ENCODE results near the gene ASRGL1.
"Not testable (repeated sequence)": the region's sequence is repeated elsewhere in the genome, so short reads cannot be mapped to it uniquely, and the experiment has no call there.

The ASRGL1 gene

GRCh38 chr11:62337303-62338181 lies at the start of gene ASRGL1:
Gene ASRGL1, plus strand, starts transcription at chr11:62337448. Its CDS starts 530 bp downstream, at chr11:62337978.
- Mint-ChIP-seq H3K36me3 (peaks cover 1% of the 10 kb centered on the region), H3K27me3 (peaks cover 64% of the 10 kb centered on the region), H3K27ac (peak within 1 kb of the TSS; percentile 15), H3K4me3 (peak within 1 kb of the TSS; percentile 86), H3K4me1 (peaks cover 19% of the 10 kb centered on the region), H3K9me3 (no peaks in the 10 kb centered on the region)
- DNase-seq = peak; percentile 83
- CTCF ChIA-PET = interaction anchor here (0.6 to 4.5 kb wide), 7 partner anchors 11 to 405 kb away, joined by 3 to 39 read pairs (median 3); no protein-coding TSS in a partner anchor

GRCh38 chr11:62295504-62295903 lies 41.7 kb upstream of the ASRGL1 start:
- peak; percentile 50 for DNase-seq
- H3K27ac Mint-ChIP-seq = no peak overlapping the region
- H3K9me3 Mint-ChIP-seq = no peaks in the 10 kb centered on the region
- no peak overlapping the region for H3K4me3 Mint-ChIP-seq
- peaks cover 30% of the 10 kb centered on the region for H3K27me3 Mint-ChIP-seq
- H3K36me3 Mint-ChIP-seq = no peaks in the 10 kb centered on the region
- H3K4me1 Mint-ChIP-seq = no peaks in the 10 kb centered on the region
- CTCF ChIA-PET = no interaction called here

- H3K27me3 Mint-ChIP-seq = peaks cover 39% of the 10 kb centered on the region
- no peak within 1 kb of the TSS for H3K27ac Mint-ChIP-seq
- H3K4me3 Mint-ChIP-seq = no peak within 1 kb of the TSS
- DNase-seq = no peak
- no peaks in the 10 kb centered on the region for H3K36me3 Mint-ChIP-seq
- no peaks in the 10 kb centered on the region for H3K9me3 Mint-ChIP-seq
- CTCF ChIA-PET = interaction anchor here (1.1 kb wide), 1 partner anchor 12 kb away, joined by 4 read pairs; no protein-coding TSS in a partner anchor
- H3K4me1 Mint-ChIP-seq = no peaks in the 10 kb centered on the region
Observed at GRCh38 chr11:62298975-62299374, 38.3 kb upstream of the ASRGL1 start, which contains the start of gene SCGB1D4. Gene SCGB1D4, minus strand, starts transcription at chr11:62299075. Its CDS starts 65 bp downstream, at chr11:62299010.

GRCh38 chr11:62306227-62306626 lies 31.0 kb upstream of the ASRGL1 start:
- Mint-ChIP-seq H3K27ac (no peak overlapping the region), H3K9me3 (no peaks in the 10 kb centered on the region), H3K36me3 (no peaks in the 10 kb centered on the region), H3K4me3 (no peak overlapping the region), H3K27me3 (peaks cover 30% of the 10 kb centered on the region), H3K4me1 (peaks cover 5% of the 10 kb centered on the region)
- DNase-seq = no peak
- CTCF ChIA-PET = interaction anchor here (1.3 kb wide), 1 partner anchor 17 kb away, joined by 3 read pairs; no protein-coding TSS in a partner anchor

GRCh38 chr11:62307950-62308349 lies 29.3 kb upstream of the ASRGL1 start:
- no peaks in the 10 kb centered on the region for H3K9me3 Mint-ChIP-seq
- H3K4me3 Mint-ChIP-seq = no peak overlapping the region
- no peak for DNase-seq
- H3K4me1 Mint-ChIP-seq = peaks cover 16% of the 10 kb centered on the region
- H3K27ac Mint-ChIP-seq = no peak overlapping the region
- H3K27me3 Mint-ChIP-seq = peaks cover 45% of the 10 kb centered on the region
- no peaks in the 10 kb centered on the region for H3K36me3 Mint-ChIP-seq
- CTCF ChIA-PET = no interaction called here

- Mint-ChIP-seq H3K9me3 (no peaks in the 10 kb centered on the region), H3K4me1 (peaks cover 16% of the 10 kb centered on the region), H3K27me3 (peaks cover 58% of the 10 kb centered on the region), H3K4me3 (no peak overlapping the region), H3K27ac (no peak overlapping the region), H3K36me3 (no peaks in the 10 kb centered on the region)
- CTCF ChIA-PET = interaction anchor here (1.2 to 2.0 kb wide), 5 partner anchors 8 to 138 kb away, joined by 6 to 10 read pairs (median 8); no protein-coding TSS in a partner anchor
- DNase-seq = no peak
Observed at GRCh38 chr11:62309991-62310390, 27.3 kb upstream of the ASRGL1 start.

GRCh38 chr11:62315431-62315830 lies 21.8 kb upstream of the ASRGL1 start:
- Mint-ChIP-seq H3K4me1 (peaks cover 14% of the 10 kb centered on the region), H3K9me3 (no peaks in the 10 kb centered on the region), H3K27ac (no peak overlapping the region), H3K27me3 (peaks cover 41% of the 10 kb centered on the region), H3K36me3 (no peaks in the 10 kb centered on the region), H3K4me3 (no peak overlapping the region)
- no peak for DNase-seq
- CTCF ChIA-PET = interaction anchor here (1.2 kb wide), 1 partner anchor 145 kb away, joined by 4 read pairs; no protein-coding TSS in a partner anchor

- Mint-ChIP-seq H3K4me1 (no peaks in the 10 kb centered on the region), H3K36me3 (no peaks in the 10 kb centered on the region), H3K27ac (no peak overlapping the region), H3K4me3 (no peak overlapping the region), H3K27me3 (peaks cover 17% of the 10 kb centered on the region), H3K9me3 (no peaks in the 10 kb centered on the region)
- DNase-seq = no peak
- CTCF ChIA-PET = interaction anchor here (0.5 to 2.6 kb wide), 10 partner anchors 10 to 227 kb away, joined by 3 to 12 read pairs (median 4); no protein-coding TSS in a partner anchor
Observed at GRCh38 chr11:62322524-62322923, 14.7 kb upstream of the ASRGL1 start.

GRCh38 chr11:62324731-62325556 lies 12.3 kb upstream of the ASRGL1 start:
- H3K27ac Mint-ChIP-seq = no peak overlapping the region
- H3K27me3 Mint-ChIP-seq = peaks cover 17% of the 10 kb centered on the region
- CTCF ChIA-PET = interaction anchor here (1.2 kb wide), 1 partner anchor 35 kb away, joined by 3 read pairs; no protein-coding TSS in a partner anchor
- H3K4me1 Mint-ChIP-seq = peaks cover 2% of the 10 kb centered on the region
- DNase-seq = peak; percentile 81
- H3K9me3 Mint-ChIP-seq = no peaks in the 10 kb centered on the region
- no peaks in the 10 kb centered on the region for H3K36me3 Mint-ChIP-seq
- H3K4me3 Mint-ChIP-seq = no peak overlapping the region

GRCh38 chr11:62325781-62326180 lies 11.5 kb upstream of the ASRGL1 start:
- CTCF ChIA-PET = interaction anchor here (1.2 kb wide), 1 partner anchor 34 kb away, joined by 3 read pairs; no protein-coding TSS in a partner anchor
- peaks cover 18% of the 10 kb centered on the region for H3K27me3 Mint-ChIP-seq
- H3K27ac Mint-ChIP-seq, H3K36me3 Mint-ChIP-seq, H3K4me3 Mint-ChIP-seq, H3K4me1 Mint-ChIP-seq, H3K9me3 Mint-ChIP-seq, DNase-seq: not testable (repeated sequence)

- peaks cover 22% of the 10 kb centered on the region for H3K27me3 Mint-ChIP-seq
- H3K36me3 Mint-ChIP-seq, H3K4me3 Mint-ChIP-seq, CTCF ChIA-PET, DNase-seq, H3K9me3 Mint-ChIP-seq, H3K4me1 Mint-ChIP-seq, H3K27ac Mint-ChIP-seq: not testable (repeated sequence)
Observed at GRCh38 chr11:62326719-62327118, 10.5 kb upstream of the ASRGL1 start.

GRCh38 chr11:62327541-62327940 lies 9.7 kb upstream of the ASRGL1 start:
- not testable (repeated sequence) for H3K27ac Mint-ChIP-seq, H3K9me3 Mint-ChIP-seq, DNase-seq, H3K36me3 Mint-ChIP-seq, H3K4me1 Mint-ChIP-seq, H3K4me3 Mint-ChIP-seq
- CTCF ChIA-PET = interaction anchor here (1.0 kb wide), 1 partner anchor 157 kb away, joined by 3 read pairs; no protein-coding TSS in a partner anchor
- H3K27me3 Mint-ChIP-seq = peaks cover 23% of the 10 kb centered on the region

GRCh38 chr11:62331264-62331663 lies 6.0 kb upstream of the ASRGL1 start:
- H3K27me3 Mint-ChIP-seq = peaks cover 54% of the 10 kb centered on the region
- not testable (repeated sequence) for H3K4me1 Mint-ChIP-seq, DNase-seq, H3K9me3 Mint-ChIP-seq, H3K36me3 Mint-ChIP-seq, H3K4me3 Mint-ChIP-seq, H3K27ac Mint-ChIP-seq
- CTCF ChIA-PET = interaction anchor here (1.0 kb wide), 1 partner anchor 7 kb away, joined by 3 read pairs; no protein-coding TSS in a partner anchor

- H3K4me3 Mint-ChIP-seq = no peak overlapping the region
- H3K4me1 Mint-ChIP-seq = peaks cover 19% of the 10 kb centered on the region
- peaks cover 1% of the 10 kb centered on the region for H3K36me3 Mint-ChIP-seq
- CTCF ChIA-PET = no interaction called here
- no peaks in the 10 kb centered on the region for H3K9me3 Mint-ChIP-seq
- no peak for DNase-seq
- H3K27me3 Mint-ChIP-seq = peaks cover 79% of the 10 kb centered on the region
- H3K27ac Mint-ChIP-seq = no peak overlapping the region
Observed at GRCh38 chr11:62333768-62334167, 3.5 kb upstream of the ASRGL1 start.

Measured in activated naive CD4-positive, alpha-beta T cell treated with anti-CD3 and anti-CD28 coated beads, Interleukin-2, amount 10 ng/mL, durations not matched to agents 7 days and 5 days (primary cell).